ENCODE results near the gene APPL1. TPM values are rescaled to one million over a fixed set of nuclear protein-coding genes. Genes with fewer than 3 reads are reported as not detected.

The APPL1 gene
- total and polyA plus RNA-seq, 2 of the 13 experiments (the other 11 are each of a cell fraction or from before 2014, with no cell fraction given), result 14.3 to 29.0 TPM

DNA sequence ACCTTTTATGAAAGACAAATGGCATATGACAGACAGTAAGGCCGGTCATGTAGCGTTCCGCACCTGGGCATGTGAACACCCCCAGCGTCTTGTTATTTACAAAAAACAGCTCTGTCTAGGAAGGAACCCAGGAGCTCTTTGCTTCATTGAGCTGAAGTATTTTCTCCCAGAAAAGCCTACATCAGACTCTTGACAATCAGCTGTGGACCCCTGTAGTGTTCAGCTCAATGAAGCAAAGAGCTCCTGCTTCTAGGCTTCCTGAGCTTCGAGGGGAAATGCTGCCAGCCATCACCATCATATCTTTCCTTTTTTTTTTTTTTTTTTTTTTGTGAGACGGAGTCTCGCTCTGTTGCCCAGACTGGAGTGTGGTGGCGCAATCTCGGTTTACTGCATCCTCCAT lies 60.9 kb downstream of the APPL1 start (continued):
- TF ChIP-seq ZNF34 (CRISPR knock-in tag; IDR thresholded peaks at IDR 0.05; ENCODE audit: borderline replicate concordance) (no peak), ZNF773 (CRISPR knock-in tag; IDR thresholded peaks at IDR 0.05; ENCODE audit: borderline replicate concordance) (no peak), MAFF (IDR thresholded peaks at IDR 0.05; ENCODE audit: low read depth, low read length) (no peak), ARID2 (CRISPR knock-in tag; IDR thresholded peaks at IDR 0.05; ENCODE audit: borderline replicate concordance) (no peak)

DNA sequence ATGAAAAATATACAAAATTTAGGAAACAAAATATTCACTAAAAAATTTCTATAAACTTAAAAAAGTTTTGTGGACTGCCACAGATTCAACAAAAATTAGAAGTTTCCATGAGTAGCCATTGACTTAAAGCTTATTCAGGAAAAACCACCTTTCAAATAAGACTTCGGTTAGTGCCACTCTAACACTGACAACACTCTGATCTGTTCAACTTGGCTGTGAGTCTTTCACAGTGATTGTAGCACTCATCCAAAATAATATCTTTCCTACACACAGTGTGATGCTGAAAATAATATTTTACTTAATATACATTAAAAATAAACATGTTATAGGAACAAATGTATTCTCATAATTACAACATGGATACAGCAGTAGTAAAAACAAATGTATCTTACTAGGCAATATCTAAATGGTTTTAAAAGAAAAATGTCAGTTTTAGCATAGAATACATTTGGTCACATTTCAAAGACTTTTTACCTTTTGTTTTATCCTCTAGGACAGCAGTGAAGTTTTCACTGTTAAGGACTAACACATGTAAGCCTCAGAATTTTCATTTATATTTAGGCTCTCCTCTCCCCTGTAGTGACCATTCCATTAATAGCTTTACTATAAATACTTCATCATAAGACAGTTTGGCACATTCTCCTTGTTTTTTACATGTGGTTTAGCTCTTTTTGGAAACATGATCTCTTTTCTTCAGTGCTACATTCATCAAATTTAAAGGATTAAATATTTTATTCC lies 64.8 kb downstream of the APPL1 start, which contains the start of gene ASB14:
TSS of gene ASB14 (minus strand) at position 527 of the 738 bp plus-strand sequence. CDS start 652 bp downstream, outside the sequence.
- no peaks in the 10 kb centered on the region for H3K36me3 ChIP-seq (replicated peaks in 1 of 2; ENCODE audit: control insufficient read depth in 1 of 2, insufficient read depth in 2 of 2, low read length in 2 of 2)
- POLR2A ChIA-PET, result no interaction called here
- H3K79me2 ChIP-seq (ENCODE audit: insufficient read depth, low read length), result no peaks in the 10 kb centered on the region
- no peaks in the 10 kb centered on the region for H3K9me3 ChIP-seq (ENCODE audit: low read length)
- no peak within 1 kb of the TSS for H3K9ac ChIP-seq (ENCODE audit: insufficient read depth, low read depth, low read length)
- no peaks in the 10 kb centered on the region for H3K4me1 ChIP-seq (ENCODE audit: insufficient read depth, low read length)
- intact Hi-C loops (cut with micrococcal nuclease; ENCODE audit: unreplicated experiment), result no loop called here
- H4K20me1 ChIP-seq (ENCODE audit: insufficient read depth, low read length), result no peaks in the 10 kb centered on the region
- no peak for FAIRE-seq
- no peak within 1 kb of the TSS for H3K4me2 ChIP-seq (ENCODE audit: low read depth, low read length)
- no peak within 1 kb of the TSS for H3K27ac ChIP-seq (ENCODE audit: extremely low read length, insufficient read depth, low read length)
- 0 out of 5 replicates have a peak, but pooled peaks cover 0 to 3% of the 10 kb centered on the region in 2 experiments for H3K27me3 ChIP-seq (ENCODE audit: control insufficient read depth in 1 of 2, insufficient read depth in 2 of 2, low read length in 2 of 2)
- CTCF ChIA-PET (ENCODE audit: low intra/inter-chr PET ratio, low total read pairs), result no interaction called here
- no peak for DNase-seq (ENCODE audit: low spot score)
- in situ Hi-C loops (cut with HindIII; ENCODE audit: extremely low pct_ligation_motif_present, low pct_unique_long_range_greater_than_20kb), result no loop called here
- no TSS peak for BruUV-seq (replicated peaks)
- no peak within 1 kb of the TSS for H3K4me3 ChIP-seq (replicated peaks in 1 of 3; ENCODE audit: insufficient read depth in 1 of 3, low read depth in 2 of 3, low read length in 3 of 3)
- no peak within 1 kb of the TSS for H2AFZ ChIP-seq (ENCODE audit: low read length)
- WGBS (ENCODE audit: low lambda C conversion rate), result 92% methylated on average over 1 of the region's 1 CpG
- ATAC-seq, result no peak
- TF ChIP-seq NFE2 (CRISPR knock-in tag; IDR thresholded peaks at IDR 0.05) (no peak), HCFC1 (IDR thresholded peaks at IDR 0.05; ENCODE audit: low read depth, low read length) (no peak), MAZ (IDR thresholded peaks at IDR 0.05; ENCODE audit: borderline replicate concordance, low read depth, low read length) (no peak), MAZ (CRISPR knock-in tag; IDR thresholded peaks at IDR 0.05; ENCODE audit: low read depth) (no peak), ZNF44 (CRISPR knock-in tag; IDR thresholded peaks at IDR 0.05) (no peak), ZNF446 (CRISPR knock-in tag; IDR thresholded peaks at IDR 0.05) (no peak), ZFAT (CRISPR knock-in tag; conservative IDR thresholded peaks at IDR 0.05) (no peak), HNRNPK (IDR thresholded peaks at IDR 0.05; ENCODE audit: low read depth, low read length, poor library complexity, severe bottlenecking) (no peak)
- TF ChIP-seq, protein P1, sequence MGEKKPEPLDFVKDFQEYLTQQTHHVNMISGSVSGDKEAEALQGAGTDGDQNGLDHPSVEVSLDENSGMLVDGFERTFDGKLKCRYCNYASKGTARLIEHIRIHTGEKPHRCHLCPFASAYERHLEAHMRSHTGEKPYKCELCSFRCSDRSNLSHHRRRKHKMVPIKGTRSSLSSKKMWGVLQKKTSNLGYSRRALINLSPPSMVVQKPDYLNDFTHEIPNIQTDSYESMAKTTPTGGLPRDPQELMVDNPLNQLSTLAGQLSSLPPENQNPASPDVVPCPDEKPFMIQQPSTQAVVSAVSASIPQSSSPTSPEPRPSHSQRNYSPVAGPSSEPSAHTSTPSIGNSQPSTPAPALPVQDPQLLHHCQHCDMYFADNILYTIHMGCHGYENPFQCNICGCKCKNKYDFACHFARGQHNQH (CRISPR knock-in tag; IDR thresholded peaks at IDR 0.05), result no peak

Measured in HepG2 (cell line).